Hematopoietic multipotent progenitor cell treated with erythropoietin and hydrocortisone succinate and interleukin-3 and kit ligand, for 17 days (in vitro differentiated cells): ENCODE data around the gene TRIM44.
"Not testable (repeated sequence)": the region's sequence is repeated elsewhere in the genome, so short reads cannot be mapped to it uniquely, and the experiment has no call there.

Source experiments
- DNase-seq: peaks from one replicate; pipeline ENCODE4 v3.0.0-alpha.2; 2015; ENCODE audit warnings: low spot score

TRIM44 gene

DNA sequence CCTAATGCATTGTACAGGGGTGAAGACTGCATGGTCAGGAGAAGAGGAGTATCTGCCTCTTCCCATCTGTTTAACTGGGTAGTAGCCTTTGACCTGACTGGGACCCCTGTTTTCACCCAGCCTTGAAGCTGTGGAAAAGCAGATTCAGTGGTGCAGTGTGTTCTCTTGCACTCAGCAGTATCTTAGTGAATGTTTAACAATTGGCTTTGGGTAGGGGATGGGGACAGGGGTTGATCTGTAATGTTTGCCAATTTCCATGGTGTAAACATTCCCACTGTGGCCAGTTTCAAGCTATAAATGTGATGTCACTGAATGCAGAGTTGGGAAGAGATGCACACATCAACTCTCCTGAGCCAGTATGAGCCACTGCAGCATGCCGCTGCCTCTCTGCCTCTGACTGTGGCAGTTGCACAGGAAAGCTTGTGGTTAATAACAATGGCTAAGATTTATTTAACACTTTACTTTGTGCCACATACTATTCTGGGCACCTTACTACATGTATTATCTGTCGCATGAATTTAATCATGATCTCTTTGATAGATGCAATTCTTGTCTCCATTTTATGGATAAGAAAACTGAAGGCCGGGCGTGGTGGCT is 28.6 kb upstream of the TRIM44 start:
- DNase-seq: no peak

DNA sequence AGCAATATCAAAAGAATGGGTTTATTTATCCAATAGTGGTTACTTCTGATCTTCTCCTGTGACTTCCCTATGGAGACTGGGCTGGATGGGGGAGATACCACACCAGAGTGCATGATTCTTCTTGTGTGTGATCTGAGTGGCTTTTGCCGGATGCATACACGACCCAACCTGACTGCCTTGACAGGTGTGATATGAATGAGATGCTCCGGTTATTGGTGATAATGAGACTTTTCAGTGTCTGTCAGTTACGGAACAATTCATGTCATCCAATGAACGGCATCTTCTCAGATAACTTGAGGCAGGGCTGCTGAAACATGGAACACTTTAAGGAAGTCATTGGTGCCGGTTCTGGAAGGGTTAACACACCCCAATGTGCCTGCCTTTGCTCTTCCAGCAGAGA is 26.6 kb upstream of the TRIM44 start:
- DNase-seq: no peak

DNA sequence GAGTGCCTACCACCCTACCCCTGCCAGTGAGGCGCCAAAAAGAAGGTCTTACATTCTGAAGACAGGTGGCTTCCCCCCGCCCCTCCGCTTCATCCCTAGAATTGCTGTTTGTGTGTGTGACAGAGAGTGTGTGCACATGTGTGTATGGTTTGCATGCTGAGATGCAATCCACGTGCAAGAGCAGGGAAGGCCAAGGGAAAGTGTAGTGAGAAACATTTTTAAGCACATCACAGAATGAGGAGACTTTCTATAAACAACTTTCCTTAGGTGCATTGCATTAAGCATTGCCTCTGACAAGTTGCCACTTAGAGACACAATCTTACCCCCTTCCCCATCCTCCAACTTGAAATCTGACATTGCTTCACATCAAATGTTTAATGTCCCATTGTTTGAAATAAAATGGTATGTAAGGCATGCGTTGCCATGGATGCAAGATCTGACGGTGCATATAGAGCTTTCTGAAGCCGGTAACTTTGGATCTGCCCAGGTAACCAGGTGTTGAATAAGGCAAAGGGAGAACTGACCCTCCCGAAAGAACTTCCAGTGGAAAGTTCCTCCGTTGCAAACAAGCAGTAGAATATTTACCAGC is 22.9 kb upstream of the TRIM44 start:
- DNase-seq: no peak

GRCh38 chr11:35641171-35641897 is 21.2 kb upstream of the TRIM44 start:
- no peak for DNase-seq

DNA sequence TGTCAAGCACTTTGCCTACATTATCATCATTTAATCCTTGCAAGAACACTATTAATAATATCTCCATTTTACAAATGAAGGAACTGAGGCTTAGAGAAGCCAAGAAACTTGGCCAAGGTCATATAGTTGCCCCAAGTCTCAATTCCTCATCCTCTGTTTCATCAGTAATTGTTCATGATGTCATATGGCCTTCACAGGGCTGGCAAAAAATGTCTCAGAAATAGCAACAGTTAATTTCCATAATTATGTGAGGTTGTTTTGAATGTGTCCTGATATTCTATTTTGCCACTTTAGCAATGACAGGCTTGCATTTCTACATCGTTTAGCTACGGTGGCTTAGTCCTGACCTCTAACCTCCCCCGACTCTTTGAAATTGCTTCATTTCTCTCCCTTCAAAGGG is 20.6 kb upstream of the TRIM44 start:
- DNase-seq: no peak

GRCh38 chr11:35647421-35648093 is 15.0 kb upstream of the TRIM44 start:
- DNase-seq: no peak

DNA sequence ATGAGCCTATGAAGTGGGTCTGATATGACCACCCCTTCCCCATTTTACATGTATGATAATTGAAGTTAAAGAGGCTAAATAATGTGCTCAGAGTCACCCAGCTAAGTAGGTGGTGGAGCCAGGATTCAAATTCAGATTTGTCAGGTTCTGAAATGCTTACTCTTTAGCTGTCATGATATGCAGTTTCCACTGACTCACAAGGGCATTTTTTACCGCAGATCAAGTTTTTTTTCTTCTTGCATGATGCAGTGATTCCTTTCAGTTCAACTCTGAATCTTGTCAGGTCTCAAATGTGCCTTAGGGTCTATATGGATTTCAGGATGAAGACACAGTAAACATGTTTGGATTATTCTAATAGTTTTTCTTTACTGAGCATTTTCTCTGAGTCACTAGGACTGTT is 12.6 kb upstream of the TRIM44 start:
- no peak for DNase-seq

DNA sequence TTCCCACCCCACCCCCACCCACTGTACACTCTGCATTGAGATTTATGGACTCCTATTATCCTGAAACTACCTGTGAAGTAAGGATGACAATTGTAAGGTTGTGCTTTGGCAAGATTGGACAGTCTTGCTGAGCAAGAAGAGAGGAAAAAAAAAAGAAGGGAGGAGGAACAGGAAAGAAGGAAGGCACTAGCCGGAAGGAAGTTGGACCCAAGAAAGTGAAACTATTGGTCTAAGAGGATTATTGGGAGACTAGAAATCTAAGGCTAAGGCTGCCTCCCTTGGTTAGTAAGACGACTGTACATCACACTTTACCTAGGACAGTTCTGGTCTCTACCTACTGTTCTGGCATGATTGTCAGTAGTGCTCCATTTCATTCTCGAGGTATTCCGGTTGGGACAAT is 12.1 kb upstream of the TRIM44 start:
- no peak for DNase-seq

DNA sequence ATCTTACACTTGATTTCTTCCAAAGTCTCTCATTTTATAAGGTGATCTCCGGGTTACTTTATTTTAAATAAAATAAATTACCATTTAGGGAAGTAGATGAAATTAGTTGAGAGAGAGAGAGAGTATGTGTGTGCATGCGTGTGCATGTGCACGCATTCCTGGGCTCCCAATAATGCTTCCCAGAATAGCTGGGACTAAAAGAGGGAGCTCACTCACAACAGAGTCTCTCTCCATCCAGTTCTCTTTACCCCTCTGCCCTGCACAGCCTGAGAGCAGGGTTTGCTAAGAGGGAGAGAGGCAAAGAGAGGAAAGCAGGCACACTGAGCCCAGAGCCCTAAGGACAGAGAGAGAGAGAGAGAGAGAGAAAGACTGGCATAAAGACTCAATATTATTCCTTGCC is 11.3 kb upstream of the TRIM44 start:
- DNase-seq: no peak

DNA sequence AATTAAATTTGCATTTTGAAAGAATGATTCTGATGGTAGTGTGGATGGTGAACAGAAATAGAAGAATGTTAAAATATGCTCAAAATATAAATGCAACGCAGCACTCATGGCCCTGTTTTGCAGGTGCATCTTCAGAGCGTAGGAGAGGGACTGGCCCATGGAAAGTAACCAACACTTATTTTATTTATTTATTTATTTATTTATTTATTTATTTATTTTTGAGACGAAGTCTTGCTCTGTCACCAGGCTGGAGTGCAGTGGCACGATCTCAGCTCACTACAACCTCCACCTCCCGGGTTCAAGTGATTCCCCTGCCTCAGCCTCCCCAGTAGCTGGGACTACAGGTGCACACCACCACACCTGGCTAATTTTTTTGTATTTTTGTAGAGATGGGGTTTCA is 9.8 kb upstream of the TRIM44 start:
- DNase-seq: not testable (repeated sequence)

DNA sequence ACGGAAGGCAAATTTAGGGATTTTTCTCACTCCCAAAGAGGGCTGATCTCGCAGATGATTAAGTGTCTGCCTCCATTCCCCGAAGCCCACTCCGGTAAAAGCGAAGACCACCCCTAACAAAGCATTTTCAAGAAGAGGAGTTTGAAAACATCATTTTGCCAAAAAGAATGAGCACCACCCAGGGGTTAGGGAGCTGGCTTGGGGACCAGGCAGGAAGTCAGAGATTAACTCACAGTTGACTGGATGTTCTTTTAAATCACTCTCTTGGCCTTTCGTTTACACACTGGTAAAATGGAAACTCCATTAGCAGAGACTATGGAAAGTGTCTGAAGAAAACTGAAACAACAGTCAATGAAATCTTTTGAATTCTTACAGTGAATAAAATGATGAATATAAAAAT is 7.9 kb upstream of the TRIM44 start:
- DNase-seq: no peak

DNA sequence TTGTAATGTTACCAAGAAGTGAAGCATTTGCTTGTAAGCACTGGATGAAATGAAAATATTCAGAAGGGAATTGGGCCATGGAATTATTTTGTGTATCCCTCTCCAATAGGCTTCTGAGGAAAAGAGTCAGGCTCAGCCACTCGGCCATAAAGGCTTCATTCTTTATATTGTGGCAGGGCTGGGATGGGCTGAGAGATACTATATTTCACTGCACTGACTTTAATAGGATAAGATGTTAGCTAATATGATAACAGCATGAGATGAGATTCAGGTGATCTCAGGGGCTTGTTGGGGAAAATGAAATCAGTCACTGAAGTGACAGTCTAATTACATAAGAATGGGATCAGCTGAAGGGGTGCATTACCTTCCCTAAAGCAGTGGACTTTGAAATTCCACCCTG is 7.3 kb upstream of the TRIM44 start:
- DNase-seq: no peak

- DNase-seq: no peak
Measured at GRCh38 chr11:35655856-35656255, 6.7 kb upstream of the TRIM44 start.

- DNase-seq: no peak
Measured at GRCh38 chr11:35658020-35658948, 4.3 kb upstream of the TRIM44 start.

DNA sequence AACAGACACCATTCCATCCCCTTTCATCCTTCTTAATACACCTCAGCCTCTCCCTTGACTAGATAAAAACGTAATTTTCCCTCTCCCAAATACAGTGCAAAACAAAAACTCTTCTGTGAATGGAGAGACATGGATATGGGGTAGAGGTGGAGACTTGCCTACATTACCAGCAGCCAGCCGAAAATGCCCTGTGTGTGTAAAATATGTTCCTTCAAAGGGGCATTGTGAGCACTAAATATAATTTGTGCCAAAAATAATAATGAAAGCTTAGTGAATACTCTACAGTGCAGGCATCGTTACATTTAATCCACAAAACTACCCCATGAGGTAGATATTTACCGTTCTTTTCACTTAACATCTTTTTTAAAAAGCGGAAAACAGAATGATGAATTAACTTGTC is 1.0 kb upstream of the TRIM44 start:
- no peak for DNase-seq

- DNase-seq: no peak
Measured at GRCh38 chr11:35662061-35662648, 420 bp upstream of the TRIM44 start.

GRCh38 chr11:35663408-35663702 is 780 bp downstream of the TRIM44 start:
- DNase-seq: no peak

GRCh38 chr11:35664977-35665441 is 2.4 kb downstream of the TRIM44 start:
- no peak for DNase-seq

DNA sequence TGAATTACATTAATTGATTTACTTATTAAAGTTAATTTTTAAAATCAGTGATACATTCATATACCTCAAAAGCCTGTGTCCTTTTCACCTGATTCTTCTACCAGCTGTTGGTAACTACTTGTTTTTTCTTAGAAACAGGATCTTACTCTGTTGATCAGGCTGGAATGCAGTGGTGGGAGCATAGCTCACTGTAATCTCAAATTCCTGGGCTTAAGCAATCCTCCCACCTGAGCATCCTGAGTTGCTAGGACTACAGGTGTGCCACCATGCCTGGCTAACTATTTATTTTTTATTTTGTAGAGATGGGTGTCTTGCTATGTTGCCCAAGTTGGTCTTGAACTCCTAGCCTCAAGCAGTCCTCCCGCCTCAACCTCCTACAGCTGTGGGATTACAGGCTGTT is 4.7 kb downstream of the TRIM44 start:
- no peak for DNase-seq

- not testable (repeated sequence) for DNase-seq
Measured at GRCh38 chr11:35668350-35668749, 5.8 kb downstream of the TRIM44 start.

GRCh38 chr11:35671396-35672127 is 9.0 kb downstream of the TRIM44 start:
- no peak for DNase-seq
